Fibroblast of skin of left quadriceps (primary cell): Measurements from ENCODE around the gene VSTM5.
"Not testable (repeated sequence)": the region's sequence is repeated elsewhere in the genome, so short reads cannot be mapped to it uniquely, and the experiment has no call there.

Experiments used
- DNase-seq, 2 experiments: peaks; one replicate each; pipeline ENCODE4 v3.0.0-alpha.2; 2013; ENCODE audit warnings: low read depth in 2 of 2

Gene VSTM5

GRCh38 chr11:93850594-93851018 lies at the start of gene VSTM5:
TSS of gene VSTM5 (minus strand) at chr11:93850618. CDS start at chr11:93850502, 116 bp downstream.
- no peak for DNase-seq

DNA sequence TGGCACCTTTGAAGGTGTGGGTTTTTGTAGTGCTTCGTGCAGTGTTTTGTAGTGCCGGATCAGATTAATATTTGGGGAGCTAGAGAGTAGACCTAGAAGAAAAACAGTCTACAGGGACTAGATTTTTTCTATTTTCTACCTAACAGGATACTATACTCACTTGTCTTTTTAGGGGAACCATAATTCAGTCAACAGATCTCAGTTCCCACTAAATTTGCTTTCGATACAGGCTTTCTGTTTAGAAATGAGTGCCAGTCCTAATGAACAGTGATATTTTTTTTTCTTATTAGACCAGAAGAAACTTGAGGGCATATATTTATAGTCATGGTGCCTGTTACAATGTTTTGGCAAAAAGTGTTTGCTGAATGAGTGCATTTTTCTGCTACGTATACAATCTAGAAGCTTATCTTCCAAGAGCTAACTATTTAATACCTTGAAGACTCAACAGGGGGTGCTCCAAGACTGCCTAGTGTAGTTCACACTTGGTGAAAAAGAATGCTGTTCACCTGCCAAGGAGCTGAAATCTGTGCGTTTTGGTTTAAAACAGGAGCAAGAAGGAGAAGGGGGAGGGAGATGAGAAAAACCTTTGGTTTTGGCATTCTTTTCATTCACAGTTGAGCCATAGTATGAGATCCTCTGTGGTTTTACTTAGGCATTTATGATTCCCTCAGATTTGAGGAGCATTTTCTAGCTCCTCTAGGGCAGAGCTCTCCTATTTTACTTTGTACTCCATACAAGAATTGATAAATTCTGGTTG lies 44.9 kb upstream of the VSTM5 start:
- DNase-seq: peak; percentile 69 to 71

GRCh38 chr11:93890391-93891051 lies 40.1 kb upstream of the VSTM5 start:
- no peak for DNase-seq

DNA sequence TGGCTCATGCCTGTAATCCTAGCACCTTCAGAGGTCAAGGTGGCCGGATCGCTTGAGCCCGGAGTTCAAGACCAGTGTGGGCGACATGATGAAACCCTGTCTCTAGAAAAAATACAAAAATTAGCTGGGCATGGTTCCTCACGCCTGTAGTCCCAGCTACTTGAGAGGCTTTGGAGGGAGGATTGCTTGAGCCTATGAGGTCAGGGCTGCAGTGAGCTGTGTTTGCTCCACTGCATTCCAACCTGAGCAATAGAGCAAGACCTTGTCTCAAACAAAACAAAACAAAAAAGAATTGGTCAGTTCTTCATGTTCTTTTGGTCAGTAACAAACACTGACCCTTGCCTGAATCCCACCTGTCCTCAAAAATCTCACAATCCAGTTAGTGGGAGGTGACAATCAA lies 36.7 kb upstream of the VSTM5 start:
- no peak for DNase-seq

DNA sequence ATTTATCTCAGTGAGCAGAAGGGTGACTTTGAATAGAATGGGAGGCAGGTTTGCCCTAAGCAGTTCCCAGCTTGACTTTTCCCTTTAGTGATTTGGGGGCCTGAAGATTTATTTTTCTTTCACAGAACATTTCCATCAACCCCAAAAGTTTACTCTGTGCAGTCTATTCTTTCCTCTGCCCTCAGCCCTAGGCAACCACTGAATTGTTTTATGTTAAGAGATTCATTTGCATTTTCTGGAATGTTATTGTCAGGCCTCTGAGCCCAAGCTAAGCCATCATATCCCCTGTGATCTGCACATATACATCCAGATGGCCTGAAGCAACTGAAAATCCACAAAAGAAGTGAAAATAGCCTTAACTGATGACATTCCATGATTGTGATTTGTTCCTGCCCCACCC lies 28.7 kb upstream of the VSTM5 start:
- not testable (repeated sequence) for DNase-seq

DNA sequence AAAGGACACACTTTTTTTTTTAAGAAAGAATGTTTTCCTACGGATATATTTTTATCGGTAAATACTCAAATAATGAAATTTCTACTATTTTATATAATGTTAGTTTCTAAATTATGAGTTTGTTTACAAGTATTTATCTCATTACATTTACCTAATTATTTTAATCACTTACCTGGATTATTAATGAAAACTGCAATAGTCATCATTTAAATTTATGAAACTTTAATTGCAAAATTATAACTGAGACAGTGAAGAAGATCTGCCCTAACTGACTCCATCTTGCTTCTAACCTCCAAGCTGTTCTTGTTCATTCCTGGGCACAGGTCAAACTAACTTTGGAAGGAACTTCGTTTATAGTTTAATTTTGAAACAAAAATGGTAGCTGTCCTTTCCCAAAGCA lies 25.2 kb upstream of the VSTM5 start:
- DNase-seq: no peak

- no peak for DNase-seq
Measured at GRCh38 chr11:93871526-93871925, 21.1 kb upstream of the VSTM5 start.

GRCh38 chr11:93870616-93871015 lies 20.2 kb upstream of the VSTM5 start:
- DNase-seq: no peak

DNA sequence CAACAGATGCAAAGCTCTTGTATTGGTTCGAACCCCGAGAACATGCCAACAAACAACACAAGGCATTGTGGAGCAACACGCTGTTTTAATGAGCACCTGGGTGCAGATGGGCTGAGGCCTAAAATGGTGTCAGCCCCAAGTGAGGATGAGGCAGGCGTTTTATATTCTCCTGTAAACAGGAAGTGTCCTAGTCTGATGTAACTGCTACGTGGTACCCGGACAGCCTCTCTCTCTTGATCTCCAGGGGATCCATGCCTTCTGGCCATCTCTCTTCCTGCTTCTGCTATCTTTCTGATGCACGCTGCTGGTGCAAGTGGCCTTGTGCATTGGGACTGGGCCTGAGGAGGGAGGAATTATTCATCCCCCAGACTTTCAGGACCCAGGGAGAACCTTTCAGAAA lies 19.4 kb upstream of the VSTM5 start:
- no peak for DNase-seq

DNA sequence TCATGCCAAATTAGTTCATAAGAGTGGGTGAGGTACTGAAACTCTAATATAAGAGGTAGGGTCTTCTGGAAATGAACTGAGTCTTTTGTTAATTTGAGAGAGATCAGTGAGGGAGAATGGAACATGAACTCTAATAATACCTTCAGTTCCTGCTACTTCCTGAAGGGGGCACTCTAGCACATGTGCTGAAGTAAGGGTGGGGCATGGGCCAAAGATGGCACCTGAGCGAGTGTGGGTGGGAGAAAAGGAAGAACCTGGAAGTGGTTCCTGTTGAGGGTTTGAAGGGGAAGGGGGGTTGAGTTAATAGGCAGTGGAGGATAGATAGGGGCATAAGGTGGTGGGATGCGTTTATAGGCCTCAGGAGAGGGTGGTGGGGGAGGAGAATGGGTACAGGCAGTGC lies 18.0 kb upstream of the VSTM5 start:
- not testable (repeated sequence) for DNase-seq

- no peak for DNase-seq
Measured at GRCh38 chr11:93861808-93862207, 11.4 kb upstream of the VSTM5 start.

- DNase-seq: no peak
Measured at GRCh38 chr11:93858121-93858775, 7.8 kb upstream of the VSTM5 start.

- no peak for DNase-seq
Measured at GRCh38 chr11:93857413-93858120, 7.1 kb upstream of the VSTM5 start.

DNA sequence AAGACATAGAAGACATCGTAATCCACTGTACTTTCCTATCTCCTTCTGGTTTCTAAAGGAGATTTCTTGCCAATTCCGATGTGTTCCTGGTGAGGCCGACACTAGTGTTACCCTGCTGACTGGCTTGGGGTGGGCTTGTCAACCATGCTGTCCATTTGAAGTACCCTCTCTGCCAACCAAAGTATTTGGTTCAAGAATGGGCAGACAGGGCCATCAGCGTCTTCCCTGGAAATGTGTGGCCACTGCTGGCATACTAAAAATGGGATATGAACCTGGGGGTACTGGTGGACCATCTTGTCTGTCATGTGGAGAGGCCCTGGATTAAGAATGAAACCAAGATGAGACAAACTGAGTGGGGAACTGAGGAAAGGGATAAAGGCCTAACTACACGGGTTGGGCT lies 1.8 kb upstream of the VSTM5 start:
- no peak for DNase-seq

GRCh38 chr11:93849751-93850593 lies 446 bp downstream of the VSTM5 start:
- no peak for DNase-seq

DNA sequence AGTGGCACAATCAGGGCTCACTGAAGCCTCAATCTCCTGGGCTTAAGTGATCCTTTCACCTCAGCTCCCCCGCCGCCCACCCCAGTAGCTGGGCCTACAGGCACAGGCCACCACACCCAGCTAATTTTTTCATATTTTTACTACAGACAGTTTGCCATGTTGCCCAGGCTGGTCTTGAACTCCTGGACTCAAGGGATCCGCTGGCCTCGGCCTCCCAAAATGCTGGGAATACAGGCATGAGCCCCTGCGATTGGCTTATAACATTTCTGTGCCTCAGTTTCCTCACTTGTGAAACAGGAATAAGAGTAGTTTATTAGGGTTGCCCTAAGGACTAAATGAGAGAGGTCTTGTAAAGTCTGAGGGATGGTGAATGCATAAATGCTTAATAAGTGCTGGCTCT lies 1.2 kb downstream of the VSTM5 start:
- DNase-seq: no peak

DNA sequence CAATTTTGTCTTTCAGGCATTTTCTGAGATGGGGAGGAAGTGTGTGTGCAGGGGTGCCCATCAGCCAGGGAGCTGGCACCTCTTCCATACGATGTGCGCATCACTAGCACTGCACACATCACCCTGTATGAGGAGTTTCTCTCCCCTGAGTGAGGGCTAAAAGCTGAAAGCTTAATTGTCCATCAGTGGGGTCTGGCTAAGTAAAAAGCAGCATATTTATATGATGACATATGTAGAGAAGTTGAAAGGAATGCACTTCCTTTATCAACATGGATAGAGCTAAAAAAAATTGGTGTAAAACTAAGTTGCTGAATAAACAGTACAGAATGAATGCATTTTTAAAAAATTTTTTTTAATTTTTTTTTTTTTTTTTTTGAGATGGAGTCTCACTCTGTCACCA lies 4.0 kb downstream of the VSTM5 start:
- peak in 1 of 2 experiments; percentile 23 for DNase-seq

DNA sequence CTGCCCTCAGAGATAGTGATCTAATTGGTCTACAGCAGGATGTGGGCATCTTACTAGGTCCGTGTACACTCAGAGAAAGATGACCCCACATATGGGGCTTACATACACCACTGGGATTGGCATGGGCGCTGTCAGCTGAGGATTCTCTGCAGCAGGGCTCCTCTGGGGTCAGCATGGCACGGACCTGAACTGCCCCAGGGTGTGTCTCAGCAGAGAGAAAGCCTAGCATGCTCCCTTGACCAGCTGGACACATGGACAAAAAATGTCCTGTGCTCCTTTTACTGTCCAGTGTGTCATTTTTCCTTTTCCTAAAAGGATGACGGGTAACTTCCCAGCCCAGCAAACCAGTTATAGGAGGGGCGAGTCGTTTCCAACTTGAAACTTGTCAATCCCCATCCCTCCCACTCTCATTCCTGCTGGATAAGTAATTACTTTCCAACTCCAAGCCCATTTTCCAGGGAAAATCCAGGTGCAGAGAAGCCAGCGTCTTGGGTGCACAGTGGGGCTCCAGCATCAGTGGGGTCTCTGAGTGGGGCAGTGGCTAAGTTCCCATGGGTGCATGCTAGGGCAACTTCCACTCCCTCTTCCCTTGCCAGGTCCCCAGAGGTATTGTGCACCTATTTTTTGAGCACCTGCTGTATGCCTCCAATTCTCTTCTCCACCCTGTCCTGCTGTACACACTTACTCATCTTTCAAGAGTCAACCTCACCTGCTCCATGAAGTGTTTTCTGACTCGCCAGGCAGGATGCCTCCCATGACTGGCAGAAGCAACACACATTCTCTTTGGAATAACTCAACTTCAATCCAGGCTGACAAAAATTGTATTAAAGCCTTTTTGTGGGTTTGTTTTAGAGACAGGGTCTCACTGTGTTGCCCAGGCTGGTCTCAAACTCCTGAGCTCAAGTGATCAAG lies 5.0 kb downstream of the VSTM5 start:
- no peak for DNase-seq

GRCh38 chr11:93844568-93844967 lies 5.8 kb downstream of the VSTM5 start:
- no peak for DNase-seq

DNA sequence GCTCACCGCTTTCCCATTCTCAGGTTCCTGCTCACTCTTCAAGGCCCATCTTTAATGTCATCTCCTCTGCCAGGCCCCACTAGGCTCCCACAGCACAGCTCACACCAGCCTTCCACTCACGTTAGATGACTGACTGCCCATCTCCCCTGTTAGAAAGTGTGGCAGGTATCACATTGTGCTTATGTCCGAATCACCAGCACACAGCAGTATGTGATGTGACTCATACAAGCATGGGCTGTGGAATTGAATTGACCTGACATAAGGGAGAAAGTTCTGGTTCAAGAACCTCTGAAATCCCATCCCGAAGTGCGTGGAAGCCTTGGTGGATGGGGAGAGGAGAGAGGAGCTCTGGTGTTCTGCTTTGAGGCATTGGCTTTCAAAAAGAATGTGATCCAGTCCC lies 6.5 kb downstream of the VSTM5 start:
- DNase-seq: no peak
